HUES64 (cell line): ENCODE data around the gene SLC22A4.

Experiments used
- H3K27ac ChIP-seq: 2 replicates; pipeline ENCODE4 v1.7.0; 2013; ENCODE audit warnings: low read depth, low read length, inconsistent platforms
- H3K27me3 ChIP-seq: 2 replicates; pipeline ENCODE4 v1.6.1; 2013; ENCODE audit warnings: mild to moderate bottlenecking, low read length; ENCODE audit not compliant: insufficient read depth
- H3K36me3 ChIP-seq: 2 replicates; pipeline ENCODE4 v1.6.1; 2013; ENCODE audit warnings: mild to moderate bottlenecking, low read length; ENCODE audit not compliant: insufficient read depth
- H3K4me1 ChIP-seq: 2 replicates; pipeline ENCODE4 v1.6.1; 2013; ENCODE audit warnings: mild to moderate bottlenecking, low read length, moderate library complexity; ENCODE audit not compliant: insufficient read depth
- H3K4me3 ChIP-seq: 2 replicates; pipeline ENCODE4 v1.5.1; 2013; ENCODE audit warnings: mild to moderate bottlenecking, low read length, moderate library complexity
- H3K9ac ChIP-seq: 2 replicates; pipeline ENCODE4 v1.6.1; 2013; ENCODE audit warnings: mild to moderate bottlenecking, low read depth, low read length
- H3K9me3 ChIP-seq: 2 replicates; pipeline ENCODE4 v1.6.1; 2013; ENCODE audit warnings: low read depth, low read length; ENCODE audit not compliant: insufficient read depth
- WGBS: fragments of 150-250, 120-280 bp; methylation state at CpG from one replicate; pipeline ENCODE4 v1.1.7; 2013; ENCODE audit warnings: missing lambda C conversion rate; 5-methylcytosine and 5-hydroxymethylcytosine counted together

SLC22A4 gene

GRCh38 chr5:132264546-132265335, 29.5 kb upstream of the SLC22A4 start:
- Histone ChIP-seq H3K4me3 (no peak overlapping the region), H3K27me3 (no peaks in the 10 kb centered on the region), H3K9me3 (no peaks in the 10 kb centered on the region), H3K27ac (no peak overlapping the region), H3K4me1 (peaks cover 11% of the 10 kb centered on the region; the same call in 1 of the 2 replicates), H3K36me3 (no peaks in the 10 kb centered on the region), H3K9ac (no peak overlapping the region)
- WGBS = 81% methylated on average over 4 of the region's 4 CpGs

DNA sequence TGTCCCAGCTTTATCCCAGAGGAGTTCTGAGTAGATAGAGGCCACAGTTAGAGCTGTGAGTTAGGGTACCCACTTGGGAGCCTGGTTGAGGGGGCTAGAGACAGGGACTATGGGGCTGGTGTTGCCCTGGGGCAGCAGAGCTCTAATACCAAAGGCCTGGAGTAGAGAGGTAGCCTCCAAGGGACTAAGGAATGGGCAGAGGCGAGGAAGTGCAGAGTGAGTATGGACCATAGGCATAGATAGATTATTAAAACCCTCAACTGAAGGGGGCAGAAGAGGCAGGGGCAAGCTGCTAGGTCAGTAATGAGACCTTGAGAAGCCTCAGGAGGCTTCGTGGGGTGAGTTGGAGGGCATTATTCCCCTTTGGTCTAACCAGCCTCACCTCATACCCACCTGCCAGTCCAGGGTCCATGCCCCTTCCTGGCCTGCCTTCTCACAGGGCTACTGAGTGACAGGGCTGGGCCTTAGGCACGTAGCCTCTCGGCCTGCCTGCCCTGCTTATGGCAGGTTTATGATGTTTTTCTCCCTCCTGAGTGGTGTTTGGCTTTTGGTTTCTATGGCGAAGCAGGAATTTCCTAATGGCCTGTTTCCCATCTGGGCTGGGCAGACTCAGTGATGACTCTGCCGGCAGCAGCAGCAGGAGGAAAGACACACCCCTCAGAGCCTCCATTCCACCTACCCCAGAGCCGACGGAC, 28.7 kb upstream of the SLC22A4 start:
- no peaks in the 10 kb centered on the region for H3K27me3 ChIP-seq
- H3K9me3 ChIP-seq = no peaks in the 10 kb centered on the region
- no peak overlapping the region for H3K4me3 ChIP-seq
- H3K27ac ChIP-seq = no peak overlapping the region
- no peak overlapping the region for H3K9ac ChIP-seq
- WGBS = 76% methylated on average over 8 of the region's 8 CpGs
- H3K4me1 ChIP-seq = peaks cover 8% of the 10 kb centered on the region; the same call in 1 of the 2 replicates
- H3K36me3 ChIP-seq = no peaks in the 10 kb centered on the region

- Histone ChIP-seq H3K9ac (no peak overlapping the region), H3K4me1 (peaks cover 6% of the 10 kb centered on the region; the same call in 1 of the 2 replicates), H3K4me3 (no peak overlapping the region), H3K36me3 (no peaks in the 10 kb centered on the region), H3K27ac (no peak overlapping the region), H3K9me3 (no peaks in the 10 kb centered on the region), H3K27me3 (no peaks in the 10 kb centered on the region)
- WGBS = 92% methylated on average over 7 of the region's 7 CpGs
Observed at GRCh38 chr5:132266031-132266835, 28.0 kb upstream of the SLC22A4 start.

DNA sequence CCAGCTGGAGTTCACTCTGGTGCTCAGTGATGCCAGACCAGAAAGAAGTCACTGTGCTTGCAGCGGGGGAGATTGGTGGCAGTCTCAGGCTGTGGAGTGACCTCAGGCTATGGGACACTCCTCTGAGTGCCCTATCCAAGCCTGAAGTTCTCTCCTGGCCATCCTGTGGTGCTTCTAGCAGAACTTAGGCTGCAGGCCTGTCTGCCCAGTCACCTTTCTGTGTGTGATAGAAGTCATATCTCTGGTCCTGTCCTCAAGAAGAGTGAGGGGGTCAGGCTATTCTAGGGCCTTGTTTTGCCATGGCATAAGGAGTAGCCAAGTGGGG, 27.4 kb upstream of the SLC22A4 start:
- H3K9me3 ChIP-seq = no peaks in the 10 kb centered on the region
- WGBS = 94% methylated on average over 1 of the region's 1 CpG
- H3K27me3 ChIP-seq = no peaks in the 10 kb centered on the region
- H3K9ac ChIP-seq = no peak overlapping the region
- H3K27ac ChIP-seq = no peak overlapping the region
- H3K4me1 ChIP-seq = peaks cover 6% of the 10 kb centered on the region; the same call in 1 of the 2 replicates
- H3K36me3 ChIP-seq = no peaks in the 10 kb centered on the region
- no peak overlapping the region for H3K4me3 ChIP-seq

DNA sequence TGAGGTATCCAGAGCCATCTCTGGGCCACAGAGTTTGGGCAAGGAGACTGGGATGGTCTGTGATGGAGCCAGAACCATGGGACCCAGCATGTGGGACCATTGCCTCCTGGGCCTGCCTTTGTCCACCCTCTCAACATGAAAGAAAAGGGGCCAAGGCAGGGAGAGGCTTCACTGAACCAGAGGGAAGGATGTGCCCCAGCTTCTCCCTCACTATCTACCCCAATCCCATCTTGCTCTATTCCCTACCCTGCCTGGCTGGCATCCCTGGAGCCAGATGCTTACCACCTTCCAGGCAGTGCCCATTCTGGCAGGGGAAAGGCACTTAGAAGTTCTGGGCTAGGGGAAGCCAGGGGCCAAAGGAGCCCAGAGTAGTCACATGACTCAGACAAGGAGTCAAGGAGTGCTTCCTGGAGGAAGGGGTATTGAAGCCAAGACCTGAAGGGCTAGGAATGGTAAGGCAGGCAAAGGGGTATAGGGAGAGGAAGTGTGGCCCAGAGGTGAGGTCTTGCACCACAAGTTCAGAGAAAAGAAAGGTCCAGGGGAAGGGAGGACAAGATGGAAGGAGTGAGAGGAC, 26.9 kb upstream of the SLC22A4 start:
- Histone ChIP-seq H3K27me3 (no peaks in the 10 kb centered on the region), H3K27ac (no peak overlapping the region), H3K4me1 (peaks cover 6% of the 10 kb centered on the region; the same call in 1 of the 2 replicates), H3K4me3 (no peak overlapping the region), H3K9ac (no peak overlapping the region), H3K9me3 (no peaks in the 10 kb centered on the region), H3K36me3 (no peaks in the 10 kb centered on the region)

- no peak overlapping the region for H3K27ac ChIP-seq
- WGBS = 86% methylated on average over 6 of the region's 6 CpGs
- H3K4me3 ChIP-seq = no peak overlapping the region
- H3K4me1 ChIP-seq = peaks cover 6% of the 10 kb centered on the region; the same call in 1 of the 2 replicates
- no peaks in the 10 kb centered on the region for H3K36me3 ChIP-seq
- H3K27me3 ChIP-seq = no peaks in the 10 kb centered on the region
- H3K9me3 ChIP-seq = no peaks in the 10 kb centered on the region
- H3K9ac ChIP-seq = no peak overlapping the region
Observed at GRCh38 chr5:132267931-132268768, 26.0 kb upstream of the SLC22A4 start.

DNA sequence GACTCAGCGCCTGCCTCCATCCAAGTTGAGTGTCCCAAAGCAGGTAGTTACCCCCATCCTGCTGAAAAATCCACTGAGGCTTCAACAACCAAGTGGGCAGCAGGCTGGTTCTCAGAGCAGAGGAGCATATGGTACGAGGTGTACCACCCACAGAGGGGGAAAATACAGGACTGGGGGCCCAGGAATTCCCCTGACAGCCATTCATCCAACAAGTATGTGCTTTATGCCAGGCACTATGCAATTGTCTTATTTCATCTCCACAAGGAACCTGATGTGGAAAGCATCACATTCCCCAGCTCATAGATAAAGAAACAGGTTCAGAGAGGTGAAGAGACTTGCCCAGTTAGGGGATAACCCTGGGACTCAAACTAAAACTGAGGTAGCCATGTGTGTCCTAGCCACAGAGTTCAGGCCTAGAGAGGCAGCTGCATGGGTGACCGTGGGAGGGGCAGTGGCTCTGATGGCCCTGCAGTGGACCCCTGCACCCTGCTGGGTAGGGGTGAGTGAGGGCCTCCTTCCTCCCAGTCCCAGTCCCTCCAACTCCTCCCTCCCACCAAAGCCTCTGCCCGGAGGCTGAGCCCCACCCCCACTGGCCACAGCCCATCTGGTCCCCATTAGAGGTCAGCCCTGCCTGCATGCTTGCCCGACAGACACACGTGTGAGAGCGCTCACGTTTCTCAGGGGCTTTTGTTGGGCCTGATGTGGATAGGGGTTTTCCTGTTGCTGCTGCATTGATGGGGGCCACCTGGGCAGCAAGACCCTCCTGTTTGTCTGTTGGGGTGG, 25.2 kb upstream of the SLC22A4 start:
- no peak overlapping the region for H3K4me3 ChIP-seq
- peaks cover 6% of the 10 kb centered on the region; the same call in 1 of the 2 replicates for H3K4me1 ChIP-seq
- H3K27me3 ChIP-seq = no peaks in the 10 kb centered on the region
- H3K9me3 ChIP-seq = no peaks in the 10 kb centered on the region
- no peaks in the 10 kb centered on the region for H3K36me3 ChIP-seq
- WGBS = 68% methylated on average over 8 of the region's 8 CpGs
- H3K9ac ChIP-seq = no peak overlapping the region
- H3K27ac ChIP-seq = no peak overlapping the region

- peaks cover 6% of the 10 kb centered on the region; the same call in 1 of the 2 replicates for H3K4me1 ChIP-seq
- no peak overlapping the region for H3K9ac ChIP-seq
- no peaks in the 10 kb centered on the region for H3K36me3 ChIP-seq
- WGBS = 94% methylated on average over 3 of the region's 3 CpGs
- no peaks in the 10 kb centered on the region for H3K9me3 ChIP-seq
- H3K27me3 ChIP-seq = no peaks in the 10 kb centered on the region
- no peak overlapping the region for H3K27ac ChIP-seq
- no peak overlapping the region for H3K4me3 ChIP-seq
Observed at GRCh38 chr5:132269635-132270334, 24.4 kb upstream of the SLC22A4 start.

- no peak overlapping the region for H3K4me3 ChIP-seq
- no peaks in the 10 kb centered on the region for H3K9me3 ChIP-seq
- no peaks in the 10 kb centered on the region for H3K36me3 ChIP-seq
- H3K27me3 ChIP-seq = no peaks in the 10 kb centered on the region
- H3K27ac ChIP-seq = no peak overlapping the region
- peaks cover 6% of the 10 kb centered on the region; the same call in 1 of the 2 replicates for H3K4me1 ChIP-seq
- WGBS = 96% methylated on average over 1 of the region's 1 CpG
- H3K9ac ChIP-seq = no peak overlapping the region
Observed at GRCh38 chr5:132270335-132270665, 23.9 kb upstream of the SLC22A4 start.
